SK-N-SH (cell line): Measurements from ENCODE around the gene RNF180. TPM values are rescaled to one million over a fixed set of nuclear protein-coding genes. Genes with fewer than 3 reads are reported as not detected.

ENCODE experiments used
- CTCF ChIA-PET: fragments of 300-600, 350-600 bp; formaldehyde crosslinking; extraction: SDS; loops from one replicate; lab custom pipeline; 2021; lab: Yijun Ruan, JAX
- POLR2A ChIA-PET: fragments of 350-600 bp; sonication (Branson Sonifier 250); formaldehyde crosslinking; extraction: SDS; loops from one replicate; lab custom pipeline; 2020; ENCODE audit warnings: antibody characterized with exemption, inconsistent platforms; lab: Yijun Ruan, JAX
- DNase-seq: peaks from one replicate; pipeline ENCODE4 v3.0.0; 2012
- H2AFZ ChIP-seq: fragments of 200-600 bp; sonication (generic); 2 replicates; pipeline ENCODE4 v1.8.1; 2016; ENCODE audit warnings: antibody characterized with exemption, mild to moderate bottlenecking, low read depth
- H3F3A ChIP-seq: fragments of 200-600 bp; sonication (generic); replicated peaks from 2 replicates; pipeline ENCODE3; 2016; ENCODE audit warnings: antibody characterized with exemption, mild to moderate bottlenecking; ENCODE audit not compliant: insufficient read depth
- H3K27ac ChIP-seq, 2 experiments: fragments of 200-500 bp in 1 of 2; fragments of 200-600 bp in 1 of 2; sonication (Bioruptor generic) in 1 of 2; sonication (generic), shearing (Covaris generic) in 1 of 2; 2 replicates each; pipeline versions ENCODE4 v1.5.1 to v1.6.1; 2014 to 2016; ENCODE audit warnings: low read depth in 2 of 2, inconsistent platforms in 1 of 2, low read length in 1 of 2, mild to moderate bottlenecking in 1 of 2, mixed read lengths in 1 of 2
- H3K27me3 ChIP-seq: fragments of 200-600 bp; sonication (generic), shearing (Covaris generic); 2 replicates; pipeline ENCODE4 v1.6.1; 2016; ENCODE audit warnings: mixed run types; ENCODE audit not compliant: insufficient read depth
- H3K36me3 ChIP-seq, 2 experiments: fragments of 200-500 bp in 1 of 2; fragments of 200-600 bp in 1 of 2; sonication (Bioruptor generic) in 1 of 2; sonication (generic) in 1 of 2; replicated peaks in 1 of 2; 2 replicates each; pipeline versions ENCODE3 to v1.5.1; 2014 to 2016; ENCODE audit warnings: low read length in 1 of 2, mild to moderate bottlenecking in 1 of 2; ENCODE audit not compliant: insufficient read depth in 2 of 2, control insufficient read depth in 1 of 2
- H3K4me1 ChIP-seq, 2 experiments: fragments of 200-500 bp in 1 of 2; fragments of 200-600 bp in 1 of 2; sonication (Bioruptor generic) in 1 of 2; sonication (generic), shearing (Covaris generic) in 1 of 2; 2 replicates each; pipeline versions ENCODE4 v1.5.1 to v1.6.1; 2014 to 2016; ENCODE audit warnings: low read depth in 1 of 2, low read length in 1 of 2, mixed run types in 1 of 2; ENCODE audit not compliant: insufficient read depth in 2 of 2, control insufficient read depth in 1 of 2
- H3K4me2 ChIP-seq: fragments of 200-600 bp; sonication (generic), shearing (Covaris generic); 2 replicates; pipeline ENCODE4 v1.6.1; 2017; ENCODE audit warnings: mixed run types
- H3K4me3 ChIP-seq, 2 experiments: fragments of 200-500 bp in 1 of 2; fragments of 200-600 bp in 1 of 2; sonication (Bioruptor generic) in 1 of 2; sonication (generic), shearing (Covaris generic) in 1 of 2; 2 replicates each; pipeline versions ENCODE4 v1.5.1 to v1.8.1; 2014 to 2016; ENCODE audit warnings: low read depth in 2 of 2, inconsistent platforms in 1 of 2, low read length in 1 of 2, mild to moderate bottlenecking in 1 of 2, mixed read lengths in 1 of 2, moderate library complexity in 1 of 2
- H3K79me2 ChIP-seq: fragments of 200-600 bp; sonication (generic); 2 replicates; pipeline ENCODE4 v1.8.1; 2017; ENCODE audit warnings: mild to moderate bottlenecking; ENCODE audit not compliant: insufficient read depth
- H3K9ac ChIP-seq: fragments of 200-600 bp; sonication (generic); 2 replicates; pipeline ENCODE4 v1.6.1; 2017; ENCODE audit warnings: mixed run types
- H3K9me2 ChIP-seq: fragments of 200-600 bp; sonication (generic); 2 replicates; pipeline ENCODE4 v1.6.1; 2017; ENCODE audit warnings: mixed run types
- H3K9me3 ChIP-seq: fragments of 200-600 bp; sonication (generic); 2 replicates; pipeline ENCODE4 v1.6.1; 2017; ENCODE audit warnings: mixed run types, mild to moderate bottlenecking, moderate library complexity
- H4K20me1 ChIP-seq: fragments of 200-600 bp; sonication (generic); 2 replicates; pipeline ENCODE4 v1.6.1; 2017; ENCODE audit warnings: mild to moderate bottlenecking, mixed run types; ENCODE audit not compliant: insufficient read depth
- CHD2 ChIP-seq: fragments of 150-350 bp; IDR thresholded peaks from 2 replicates; pipeline ENCODE4 v1.6.1; 2018; ENCODE audit warnings: low read length; ENCODE audit not compliant: partially characterized antibody
- ELF1 ChIP-seq: IDR thresholded peaks from 2 replicates; pipeline ENCODE4 v1.4.0; 2012
- EP300 ChIP-seq, 2 experiments: IDR thresholded peaks; 2 replicates each; pipeline versions ENCODE4 v1.4.0 to v1.6.1; 2012; ENCODE audit warnings: borderline replicate concordance in 1 of 2, low read depth in 1 of 2, low read length in 1 of 2
- EZH2phosphoT487 ChIP-seq: fragments of 200-600 bp; sonication (generic); IDR thresholded peaks from 2 replicates; pipeline ENCODE4 v1.6.1; 2017; ENCODE audit warnings: low read depth, mixed run types, mild to moderate bottlenecking, antibody characterized with exemption, moderate library complexity, borderline replicate concordance
- FOSL2 ChIP-seq: IDR thresholded peaks from 2 replicates; pipeline ENCODE4 v1.4.0; 2012; ENCODE audit warnings: low read depth, mild to moderate bottlenecking, moderate library complexity, borderline replicate concordance
- FOXJ3 ChIP-seq: sonication (generic); formaldehyde crosslinking; IDR thresholded peaks from 2 replicates; pipeline ENCODE4 v1.5.1; 2020; ENCODE audit warnings: mild to moderate bottlenecking, missing genetic modification reagents
- FOXM1 ChIP-seq: IDR thresholded peaks from 2 replicates; pipeline ENCODE4 v1.4.0; 2012; ENCODE audit warnings: low read depth, mild to moderate bottlenecking
- GABPA ChIP-seq: IDR thresholded peaks from 2 replicates; pipeline ENCODE4 v1.4.0; 2012; ENCODE audit warnings: low read depth, mild to moderate bottlenecking
- GATA2 ChIP-seq: sonication (generic); formaldehyde crosslinking; IDR thresholded peaks from 2 replicates; pipeline ENCODE4 v1.5.0; 2020; ENCODE audit warnings: mild to moderate bottlenecking, missing genetic modification reagents
- MEF2A ChIP-seq: IDR thresholded peaks from 2 replicates; pipeline ENCODE4 v1.4.0; 2012; ENCODE audit warnings: low read depth, borderline replicate concordance
- MXI1 ChIP-seq: IDR thresholded peaks from 2 replicates; pipeline ENCODE4 v1.6.1; 2012; ENCODE audit warnings: mild to moderate bottlenecking, low read depth, low read length, improper control_type of control experiment
- NFIC ChIP-seq: IDR thresholded peaks from 2 replicates; pipeline ENCODE4 v1.4.0; 2012; ENCODE audit warnings: borderline replicate concordance
- NRF1 ChIP-seq: IDR thresholded peaks from 2 replicates; pipeline ENCODE4 v1.6.1; 2012; ENCODE audit warnings: low read depth, mild to moderate bottlenecking, low read length
- POLR2AphosphoS5 ChIP-seq: IDR thresholded peaks from 2 replicates; pipeline ENCODE4 v1.6.1; 2012; ENCODE audit warnings: low read depth, low read length
- RCOR1 ChIP-seq: fragments of 150-350 bp; IDR thresholded peaks from 2 replicates; pipeline ENCODE4 v1.6.1; 2017; ENCODE audit warnings: antibody characterized with exemption, low read length
- RFX5 ChIP-seq: IDR thresholded peaks from 2 replicates; pipeline ENCODE4 v1.6.1; 2012; ENCODE audit warnings: mild to moderate bottlenecking, improper control_type of control experiment, low read length
- SIN3A ChIP-seq: IDR thresholded peaks from 2 replicates; pipeline ENCODE4 v1.6.1; 2012; ENCODE audit warnings: low read depth, mild to moderate bottlenecking, low read length, moderate library complexity, borderline replicate concordance
- SMC3 ChIP-seq: IDR thresholded peaks from 2 replicates; pipeline ENCODE4 v1.6.1; 2012; ENCODE audit warnings: low read depth, low read length, improper control_type of control experiment
- TAF1 ChIP-seq: IDR thresholded peaks from 2 replicates; pipeline ENCODE4 v1.6.1; 2012; ENCODE audit warnings: low read depth, mild to moderate bottlenecking, low read length, moderate library complexity, borderline replicate concordance
- YY1 ChIP-seq: IDR thresholded peaks from 2 replicates; pipeline ENCODE4 v1.4.0; 2012; ENCODE audit warnings: low read depth, mild to moderate bottlenecking
- WGBS: methylation state at CpG from one replicate; pipeline ENCODE4 v1.1.6; 2017; ENCODE audit warnings: low lambda C conversion rate; 5-methylcytosine and 5-hydroxymethylcytosine counted together
- polyA plus RNA-seq, 3 experiments: library from polyadenylated mRNA; depleted of rRNA; stranded (reverse); fragments of >200 nt; gene quantifications; 2 replicates each; pipeline ENCODE4 v1.2.3, GENCODE V29; 2012
- TF ChIP-seq, protein P1 (sequence below): fragments of 150-350 bp; IDR thresholded peaks from 2 replicates; pipeline ENCODE4 v1.6.1; 2017; ENCODE audit warnings: antibody characterized with exemption, low read length, low read depth, borderline replicate concordance
- TF ChIP-seq, protein P2 (sequence below): IDR thresholded peaks from 2 replicates; pipeline ENCODE4 v1.4.0; 2012; ENCODE audit warnings: low read depth, borderline replicate concordance
- TF ChIP-seq, protein P3 (sequence below): IDR thresholded peaks from 2 replicates; pipeline ENCODE4 v1.4.0; 2012; ENCODE audit warnings: low read depth, borderline replicate concordance

The RNF180 gene
- polyA plus RNA-seq, 1 of the 3 experiments (the other 2 are of a cell fraction) = 0.02 TPM

DNA sequence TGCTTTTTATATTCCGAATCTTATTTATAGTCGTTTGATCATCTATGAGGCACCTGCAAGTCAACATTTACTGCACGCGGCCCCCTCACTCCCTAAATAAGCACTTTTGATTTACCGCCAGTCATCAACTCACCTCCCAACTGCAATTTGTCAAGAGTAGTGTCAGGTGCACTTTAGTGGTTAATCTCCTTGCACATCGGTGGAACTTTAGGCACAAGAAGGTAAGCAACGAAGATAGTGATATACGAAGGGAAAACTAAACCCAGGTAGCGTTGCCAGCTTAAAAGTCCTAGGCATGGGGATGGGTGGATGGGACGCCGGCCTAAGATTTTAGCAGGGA lies 513 bp upstream of the RNF180 start:
- Histone ChIP-seq H3K79me2 (no peaks in the 10 kb centered on the region), H2AFZ (no peak overlapping the region), H3K4me2 (no peak overlapping the region), H3K9me3 (no peaks in the 10 kb centered on the region), H3K36me3 (no peaks in the 10 kb centered on the region), H3K9me2 (no peaks in the 10 kb centered on the region), H4K20me1 (no peaks in the 10 kb centered on the region), H3K4me3 (peak overlapping the region in 1 of 2 experiments; percentile 58; a peak in 1 of 4 replicates), H3K27ac (no peak overlapping the region), H3K4me1 (peaks cover 0 to 4% of the 10 kb centered on the region in 2 experiments; a peak in 1 of 4 replicates), H3K9ac (no peak overlapping the region), H3K27me3 (peaks cover 47% of the 10 kb centered on the region), H3F3A (no peaks in the 10 kb centered on the region)
- POLR2A ChIA-PET = no interaction called here
- 23% methylated on average over 11 of the region's 11 CpGs for WGBS
- CTCF ChIA-PET = interaction anchor here (1.0 kb wide), 1 partner anchor 17 kb away, joined by 3 read pairs; no protein-coding TSS in a partner anchor
- TF ChIP-seq FOSL2 (no peak), YY1 (no peak), NFIC (no peak), RCOR1 (no peak), SMC3 (no peak), FOXJ3 (CRISPR knock-in tag) (no peak), GABPA (no peak), EP300 (IDR thresholded peaks at IDR 0.05; ENCODE audit: borderline replicate concordance in 1 of 2, low read depth in 1 of 2, low read length in 1 of 2) (no peak), NRF1 (no peak), POLR2AphosphoS5 (no peak), FOXM1 (no peak), RFX5 (no peak), TAF1 (no peak), GATA2 (CRISPR knock-in tag) (no peak), MEF2A (no peak)
- DNase-seq = no peak

DNA sequence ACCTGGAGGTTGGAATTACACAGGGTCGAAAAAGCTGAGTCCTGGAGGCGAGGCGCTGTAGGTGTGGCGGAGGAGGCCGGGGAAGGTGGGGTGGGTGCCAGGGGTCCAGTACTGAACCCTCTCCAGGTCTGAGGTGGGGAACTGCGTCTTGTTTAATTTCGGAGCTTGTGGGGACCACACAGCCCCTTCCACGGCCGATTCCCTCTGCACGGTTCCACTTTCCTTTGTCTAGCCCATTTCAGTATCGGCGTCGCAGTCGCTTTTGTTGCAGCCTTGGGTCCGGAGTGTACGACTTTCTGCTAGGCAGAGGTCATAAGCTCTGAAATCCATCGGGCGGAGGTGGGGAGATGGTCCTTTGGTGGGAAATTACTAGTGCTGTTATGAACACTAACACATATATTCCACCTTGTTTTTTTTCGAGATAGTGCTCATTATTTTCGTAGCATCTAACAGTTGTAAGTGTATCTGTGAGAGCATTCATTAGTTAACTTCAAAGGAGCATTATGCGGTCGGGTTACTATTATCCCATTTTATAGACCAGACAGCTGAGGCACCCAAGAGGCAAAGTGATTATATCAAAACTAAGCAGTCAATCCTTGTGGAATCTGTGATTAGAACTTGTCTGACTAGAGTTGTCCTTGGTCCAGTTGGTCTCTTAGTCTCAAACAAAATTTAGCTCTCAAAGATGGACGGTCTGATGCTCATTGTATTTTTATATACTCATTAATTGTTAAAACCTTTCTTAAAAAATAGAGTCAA lies 737 bp downstream of the RNF180 start:
- H3K27me3 ChIP-seq = peaks cover 52% of the 10 kb centered on the region
- 0 out of 2 replicates have a peak overlapping the region, but pooled peaks have one; percentile 73 for H2AFZ ChIP-seq
- H3K4me2 ChIP-seq = peak overlapping the region; percentile 72
- no peaks in the 10 kb centered on the region for H4K20me1 ChIP-seq
- H3K36me3 ChIP-seq = no peaks in the 10 kb centered on the region
- 22% methylated on average over 21 of the region's 23 CpGs for WGBS
- DNase-seq = no peak
- no peaks in the 10 kb centered on the region for H3K79me2 ChIP-seq
- H3K27ac ChIP-seq = no peak overlapping the region
- H3K9me2 ChIP-seq = no peaks in the 10 kb centered on the region
- H3K9me3 ChIP-seq = no peaks in the 10 kb centered on the region
- H3F3A ChIP-seq = no peaks in the 10 kb centered on the region
- POLR2A ChIA-PET = no interaction called here
- peak overlapping the region; percentile 45 to 58 for H3K4me3 ChIP-seq
- H3K9ac ChIP-seq = no peak overlapping the region
- peaks cover 0 to 4% of the 10 kb centered on the region in 2 experiments; a peak in 1 of 4 replicates for H3K4me1 ChIP-seq
- CTCF ChIA-PET = no interaction called here
- TF ChIP-seq, protein P1, sequence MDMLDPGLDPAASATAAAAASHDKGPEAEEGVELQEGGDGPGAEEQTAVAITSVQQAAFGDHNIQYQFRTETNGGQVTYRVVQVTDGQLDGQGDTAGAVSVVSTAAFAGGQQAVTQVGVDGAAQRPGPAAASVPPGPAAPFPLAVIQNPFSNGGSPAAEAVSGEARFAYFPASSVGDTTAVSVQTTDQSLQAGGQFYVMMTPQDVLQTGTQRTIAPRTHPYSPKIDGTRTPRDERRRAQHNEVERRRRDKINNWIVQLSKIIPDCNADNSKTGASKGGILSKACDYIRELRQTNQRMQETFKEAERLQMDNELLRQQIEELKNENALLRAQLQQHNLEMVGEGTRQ = no peak
- no peak for TF ChIP-seq EP300 (IDR thresholded peaks at IDR 0.05; ENCODE audit: borderline replicate concordance in 1 of 2, low read depth in 1 of 2, low read length in 1 of 2)
- no peak for TF ChIP-seq RFX5
- no peak for TF ChIP-seq ELF1
- no peak for TF ChIP-seq MEF2A
- no peak for TF ChIP-seq MXI1
- TF ChIP-seq, protein P2, sequence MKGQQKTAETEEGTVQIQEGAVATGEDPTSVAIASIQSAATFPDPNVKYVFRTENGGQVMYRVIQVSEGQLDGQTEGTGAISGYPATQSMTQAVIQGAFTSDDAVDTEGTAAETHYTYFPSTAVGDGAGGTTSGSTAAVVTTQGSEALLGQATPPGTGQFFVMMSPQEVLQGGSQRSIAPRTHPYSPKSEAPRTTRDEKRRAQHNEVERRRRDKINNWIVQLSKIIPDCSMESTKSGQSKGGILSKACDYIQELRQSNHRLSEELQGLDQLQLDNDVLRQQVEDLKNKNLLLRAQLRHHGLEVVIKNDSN = no peak
- TF ChIP-seq, protein P3, sequence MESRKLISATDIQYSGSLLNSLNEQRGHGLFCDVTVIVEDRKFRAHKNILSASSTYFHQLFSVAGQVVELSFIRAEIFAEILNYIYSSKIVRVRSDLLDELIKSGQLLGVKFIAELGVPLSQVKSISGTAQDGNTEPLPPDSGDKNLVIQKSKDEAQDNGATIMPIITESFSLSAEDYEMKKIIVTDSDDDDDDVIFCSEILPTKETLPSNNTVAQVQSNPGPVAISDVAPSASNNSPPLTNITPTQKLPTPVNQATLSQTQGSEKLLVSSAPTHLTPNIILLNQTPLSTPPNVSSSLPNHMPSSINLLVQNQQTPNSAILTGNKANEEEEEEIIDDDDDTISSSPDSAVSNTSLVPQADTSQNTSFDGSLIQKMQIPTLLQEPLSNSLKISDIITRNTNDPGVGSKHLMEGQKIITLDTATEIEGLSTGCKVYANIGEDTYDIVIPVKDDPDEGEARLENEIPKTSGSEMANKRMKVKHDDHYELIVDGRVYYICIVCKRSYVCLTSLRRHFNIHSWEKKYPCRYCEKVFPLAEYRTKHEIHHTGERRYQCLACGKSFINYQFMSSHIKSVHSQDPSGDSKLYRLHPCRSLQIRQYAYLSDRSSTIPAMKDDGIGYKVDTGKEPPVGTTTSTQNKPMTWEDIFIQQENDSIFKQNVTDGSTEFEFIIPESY = no peak
- no peak for TF ChIP-seq FOXM1
- TF ChIP-seq YY1 = no peak
- TF ChIP-seq FOSL2 = no peak
- TF ChIP-seq SIN3A = no peak
- no peak for TF ChIP-seq CHD2
- no peak for TF ChIP-seq EZH2phosphoT487
- TF ChIP-seq NFIC = no peak
- TF ChIP-seq POLR2AphosphoS5 = no peak
- no peak for TF ChIP-seq RCOR1
- TF ChIP-seq TAF1 = no peak
